GM10847 (cell line): ENCODE measurements around the gene DLG3.

Experiments
- POLR2A ChIP-seq: IDR thresholded peaks from 2 replicates; pipeline ENCODE4 v1.6.1; 2011; ENCODE audit not compliant: insufficient read length; ENCODE audit errors: extremely low read depth

Gene DLG3

GRCh38 chrX:70479922-70480659 lies 35.5 kb downstream of the DLG3 start:
- TF ChIP-seq POLR2A: no peak

DNA sequence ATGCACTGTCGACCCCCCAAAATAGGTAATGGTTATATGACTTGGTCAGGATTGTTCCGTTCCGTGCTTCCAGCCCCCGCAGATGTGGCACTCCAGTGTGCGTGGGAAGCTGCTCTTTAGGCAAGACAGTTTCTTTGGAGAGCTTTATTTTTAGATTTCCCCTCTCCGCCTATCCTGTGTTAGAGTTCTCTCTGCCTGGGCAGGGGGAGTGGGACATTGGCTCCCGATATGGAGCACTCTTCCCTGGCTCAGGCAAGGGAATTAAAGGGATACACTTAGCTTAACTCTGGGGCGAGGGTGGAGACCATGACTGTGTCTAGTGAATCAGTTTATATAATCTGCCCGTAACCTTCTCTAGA lies 36.0 kb downstream of the DLG3 start:
- TF ChIP-seq POLR2A: no peak

DNA sequence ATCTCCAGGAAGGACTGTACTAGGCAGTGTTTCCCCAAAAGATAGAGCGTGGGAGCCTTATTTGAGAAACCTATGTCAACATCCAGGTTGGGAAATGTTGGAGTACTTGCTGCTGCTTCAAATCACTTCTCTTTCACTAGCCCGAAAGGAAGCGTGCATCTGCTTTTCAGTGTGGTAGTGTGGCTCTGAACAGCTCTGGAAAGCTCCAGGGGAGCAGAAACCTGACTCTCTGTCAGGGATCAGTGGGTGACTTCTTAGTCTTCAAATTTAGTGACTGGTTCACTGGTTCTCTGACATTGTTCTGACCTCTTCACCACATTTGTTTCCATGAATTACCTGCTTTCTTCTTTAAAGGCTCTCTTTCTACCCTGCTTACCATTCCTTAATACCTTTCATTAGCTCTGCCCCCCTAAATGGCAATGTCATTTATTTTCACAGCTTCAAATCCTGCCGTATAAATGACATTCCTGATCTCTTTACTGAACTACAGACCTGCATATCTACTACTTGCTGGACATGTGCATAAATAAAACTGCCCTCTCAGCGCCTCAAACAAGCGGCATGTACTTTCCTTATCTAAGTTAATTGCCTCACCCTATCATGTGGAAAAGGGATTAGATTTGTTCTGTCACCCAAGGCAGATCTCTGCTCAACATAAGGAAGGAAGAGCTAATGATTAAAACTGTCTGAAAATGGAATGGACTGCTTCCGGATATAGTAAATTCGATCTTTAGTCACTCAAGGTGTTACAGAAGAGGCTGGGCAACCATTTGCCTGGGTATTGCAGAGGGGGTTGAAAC lies 37.0 kb downstream of the DLG3 start:
- TF ChIP-seq POLR2A: no peak

DNA sequence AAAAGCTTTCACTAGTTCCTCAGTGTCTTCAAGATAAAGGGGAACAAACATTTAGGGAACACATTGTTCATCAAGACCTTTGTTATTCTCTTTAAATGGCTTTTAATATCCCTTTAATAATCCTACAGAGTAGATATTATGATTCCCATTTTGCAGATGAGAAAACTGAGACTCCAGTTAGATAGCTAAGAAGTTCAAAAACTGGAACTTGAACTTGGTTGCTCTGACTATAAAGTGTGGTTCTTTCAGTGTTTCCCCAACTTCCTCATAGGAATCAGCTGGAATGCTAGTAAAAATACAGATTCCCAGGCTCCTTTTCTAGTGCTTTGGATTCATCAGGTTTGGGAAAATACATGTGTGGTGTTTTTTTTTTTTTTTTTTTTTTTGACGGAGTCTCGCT lies 37.7 kb downstream of the DLG3 start:
- TF ChIP-seq POLR2A: no peak

- TF ChIP-seq POLR2A: no peak
Observed at GRCh38 chrX:70485466-70485865, 40.8 kb downstream of the DLG3 start.

DNA sequence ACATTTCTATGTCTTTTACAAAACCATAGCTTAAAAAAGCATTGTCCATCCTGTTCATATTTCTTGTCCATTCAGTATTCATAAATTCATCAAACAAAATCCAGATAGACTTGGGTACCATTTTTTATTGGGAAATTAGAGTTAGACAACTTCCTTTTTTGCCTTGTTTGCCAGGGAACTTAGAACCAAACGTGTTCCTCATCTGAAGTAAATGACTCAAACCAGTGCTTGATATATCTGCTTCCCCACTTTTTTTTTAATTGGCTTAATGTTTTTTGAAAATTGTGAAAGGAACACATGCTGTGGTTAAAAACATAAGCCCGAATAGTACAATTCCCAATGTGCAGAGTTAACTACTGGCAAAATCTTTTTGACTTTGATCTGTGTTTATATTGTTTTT lies 44.2 kb downstream of the DLG3 start:
- no peak for TF ChIP-seq POLR2A

- no peak for TF ChIP-seq POLR2A
Observed at GRCh38 chrX:70494441-70494840, 49.8 kb downstream of the DLG3 start.

DNA sequence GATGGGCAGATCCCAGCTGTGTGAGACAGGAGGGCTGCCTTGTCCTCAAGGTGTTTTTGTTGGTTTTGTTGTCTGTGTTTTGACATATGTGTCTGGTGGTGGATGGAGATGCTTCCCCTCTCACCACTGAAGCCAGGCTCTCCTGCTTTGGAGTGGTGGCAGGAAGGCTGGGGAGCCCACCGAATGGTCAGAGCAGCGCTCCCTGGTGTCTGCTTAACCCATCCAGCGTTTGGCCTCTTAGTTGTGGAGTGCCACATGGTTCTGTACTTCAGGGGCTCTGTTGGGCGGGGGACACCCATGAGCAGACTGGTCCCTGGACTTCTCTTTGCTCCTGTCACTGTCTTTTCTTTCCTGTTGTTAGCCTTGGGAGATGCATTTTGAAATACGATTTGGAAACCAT lies 51.9 kb downstream of the DLG3 start:
- TF ChIP-seq POLR2A: no peak

- no peak for TF ChIP-seq POLR2A
Observed at GRCh38 chrX:70497026-70497425, 52.4 kb downstream of the DLG3 start.

DNA sequence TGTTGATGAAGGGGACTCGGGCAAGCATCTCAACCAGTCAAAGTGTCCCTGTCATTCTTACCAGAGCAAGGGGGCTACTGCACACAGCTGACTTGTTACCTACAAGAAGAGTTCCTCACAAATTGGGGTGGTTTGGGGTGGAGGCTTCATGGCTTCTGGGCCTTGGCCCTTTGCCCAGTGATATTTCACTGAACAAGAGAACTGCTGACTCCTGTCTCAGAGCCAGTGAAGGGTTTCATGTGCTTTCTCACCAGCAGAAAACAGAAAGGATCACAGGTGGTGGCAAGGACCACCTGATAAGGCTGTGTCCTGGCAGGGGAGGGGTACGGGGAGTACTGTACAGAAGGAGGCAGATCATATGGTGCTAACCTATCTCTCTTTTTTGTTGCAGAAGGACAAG lies 53.5 kb downstream of the DLG3 start:
- TF ChIP-seq POLR2A: no peak

- TF ChIP-seq POLR2A: no peak
Observed at GRCh38 chrX:70500826-70501225, 56.2 kb downstream of the DLG3 start.

GRCh38 chrX:70504772-70505450 lies 60.3 kb downstream of the DLG3 start:
- TF ChIP-seq POLR2A: no peak

DNA sequence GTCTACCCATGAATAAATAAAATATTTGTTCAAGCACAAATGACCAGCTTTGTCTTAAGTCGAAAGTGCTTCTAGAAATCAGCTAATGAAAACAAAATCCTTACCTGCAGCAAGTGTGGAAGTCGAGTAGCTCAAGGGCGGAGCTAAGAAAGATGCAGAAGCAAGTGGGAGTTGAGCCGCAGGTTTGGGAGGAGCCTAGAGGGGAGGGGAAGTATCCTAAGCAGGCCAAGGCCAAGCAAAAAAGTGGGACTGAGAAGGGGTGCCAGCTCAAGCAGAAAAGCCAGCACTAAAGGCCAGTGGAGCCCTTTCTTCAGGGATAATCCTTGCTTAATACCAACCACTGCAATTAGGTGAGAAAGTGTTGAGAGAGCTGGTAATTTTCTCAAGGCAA lies 60.8 kb downstream of the DLG3 start:
- TF ChIP-seq POLR2A: no peak

DNA sequence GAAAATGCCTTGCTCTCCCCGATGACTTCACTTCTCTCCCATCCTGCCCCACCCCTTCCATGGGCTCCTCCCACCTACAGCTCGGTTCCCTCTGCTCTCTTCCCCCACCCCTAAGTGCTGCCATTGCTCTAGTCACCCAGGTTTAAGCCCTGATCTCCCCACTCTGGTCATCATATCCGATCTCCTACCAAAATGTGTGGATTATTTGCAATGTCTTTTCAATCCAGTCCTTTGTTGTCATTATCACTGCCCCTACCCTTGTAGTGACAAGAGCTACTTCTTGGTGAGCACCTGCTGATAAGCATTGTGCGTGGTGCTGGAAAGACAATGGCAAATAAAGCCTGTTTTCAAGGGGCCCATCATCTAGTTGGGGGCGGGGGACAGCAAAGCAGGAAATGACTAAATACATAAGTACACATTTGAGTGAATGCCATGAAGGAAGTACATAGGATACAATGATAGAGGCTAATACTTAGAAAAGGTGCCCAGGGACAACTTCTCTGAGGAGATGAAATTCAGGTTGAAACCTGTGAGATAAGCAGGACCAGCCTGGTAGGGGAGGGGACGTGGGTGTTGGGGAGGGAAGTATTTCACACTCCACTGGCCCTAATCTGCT lies 63.8 kb downstream of the DLG3 start:
- TF ChIP-seq POLR2A: no peak

GRCh38 chrX:70509078-70509477 lies 64.4 kb downstream of the DLG3 start:
- no peak for TF ChIP-seq POLR2A

GRCh38 chrX:70525733-70526132 lies 81.1 kb downstream of the DLG3 start:
- no peak for TF ChIP-seq POLR2A
